Activated T-cell treated with anti-CD3 and anti-CD28 coated beads, Interleukin-2, amount 50 U/mL, for 24 hours (primary cell): ENCODE results near the gene CAMSAP1.
A peak's percentile ranks its signal among the peaks of the same experiment; 100 is the strongest.
"Not testable (repeated sequence)": the region's sequence is repeated elsewhere in the genome, so short reads cannot be mapped to it uniquely, and the experiment has no call there.

Source experiments
- DNase-seq: peaks from one replicate; pipeline ENCODE4 v3.0.0-alpha.2; 2020
- H3K27ac Mint-ChIP-seq: 2 replicates; pipeline ENCODE4 v1.8.0; 2020; ENCODE audit warnings: mild to moderate bottlenecking, mixed read lengths
- H3K27me3 Mint-ChIP-seq: 2 replicates; pipeline ENCODE4 v1.8.0; 2020; ENCODE audit warnings: mixed read lengths
- H3K36me3 Mint-ChIP-seq: 2 replicates; pipeline ENCODE4 v1.8.0; 2020; ENCODE audit warnings: low read depth, mixed read lengths
- H3K4me1 Mint-ChIP-seq: 2 replicates; pipeline ENCODE4 v1.8.0; 2020; ENCODE audit warnings: low read depth, mixed read lengths
- H3K4me3 Mint-ChIP-seq: 2 replicates; pipeline ENCODE4 v1.8.0; 2020; ENCODE audit warnings: mild to moderate bottlenecking, moderate library complexity, mixed read lengths
- H3K9me3 Mint-ChIP-seq: 2 replicates; pipeline ENCODE4 v1.8.0; 2020; ENCODE audit warnings: mixed read lengths

The CAMSAP1 gene

DNA sequence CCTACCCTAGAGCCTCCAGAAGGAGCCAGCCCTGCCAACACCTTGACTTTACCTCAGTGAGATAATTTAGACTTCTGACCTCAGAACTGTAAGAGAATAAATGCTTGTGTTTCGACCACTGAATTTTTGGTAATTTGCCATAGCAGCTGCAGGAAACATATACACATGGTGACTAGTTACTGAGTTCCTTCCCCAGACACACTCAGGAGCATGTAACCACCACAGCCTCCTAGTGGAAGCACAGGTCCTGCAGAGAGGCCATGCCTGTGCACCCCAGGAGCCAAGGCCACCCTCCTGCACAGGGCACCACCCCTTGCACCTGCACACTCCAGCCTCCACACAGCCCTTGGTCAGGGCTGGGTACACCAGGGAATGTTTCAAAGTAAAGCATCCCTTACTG, 7.6 kb upstream of the CAMSAP1 start:
- Mint-ChIP-seq H3K27ac (no peak overlapping the region), H3K4me1 (peaks cover 21% of the 10 kb centered on the region), H3K9me3 (peaks cover 47% of the 10 kb centered on the region), H3K4me3 (no peak overlapping the region), H3K36me3 (peaks cover 92% of the 10 kb centered on the region), H3K27me3 (no peaks in the 10 kb centered on the region)
- DNase-seq = peak; percentile 7

DNA sequence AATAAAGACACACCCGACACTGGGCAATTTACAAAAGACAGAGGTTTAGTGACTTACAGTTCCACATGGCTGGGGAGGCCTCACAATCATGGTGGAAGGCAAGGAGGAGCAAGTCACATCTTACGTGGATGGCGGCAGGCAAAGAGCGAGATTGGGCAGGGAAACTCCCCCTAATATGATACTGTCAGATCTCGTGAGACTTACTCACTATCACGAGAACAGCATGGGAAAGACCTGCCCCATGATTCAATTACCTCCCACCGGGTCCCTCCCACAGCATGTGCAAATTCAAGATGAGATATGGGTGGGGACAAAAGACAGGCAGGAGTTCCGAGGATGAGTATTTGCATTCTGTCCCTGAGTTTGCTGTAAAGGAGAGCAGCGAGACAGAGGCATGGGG, 3.9 kb upstream of the CAMSAP1 start:
- H3K27me3 Mint-ChIP-seq, H3K27ac Mint-ChIP-seq, DNase-seq, H3K4me3 Mint-ChIP-seq: not testable (repeated sequence)
- peaks cover 77% of the 10 kb centered on the region for H3K36me3 Mint-ChIP-seq
- peaks cover 24% of the 10 kb centered on the region for H3K9me3 Mint-ChIP-seq
- peaks cover 40% of the 10 kb centered on the region for H3K4me1 Mint-ChIP-seq

DNA sequence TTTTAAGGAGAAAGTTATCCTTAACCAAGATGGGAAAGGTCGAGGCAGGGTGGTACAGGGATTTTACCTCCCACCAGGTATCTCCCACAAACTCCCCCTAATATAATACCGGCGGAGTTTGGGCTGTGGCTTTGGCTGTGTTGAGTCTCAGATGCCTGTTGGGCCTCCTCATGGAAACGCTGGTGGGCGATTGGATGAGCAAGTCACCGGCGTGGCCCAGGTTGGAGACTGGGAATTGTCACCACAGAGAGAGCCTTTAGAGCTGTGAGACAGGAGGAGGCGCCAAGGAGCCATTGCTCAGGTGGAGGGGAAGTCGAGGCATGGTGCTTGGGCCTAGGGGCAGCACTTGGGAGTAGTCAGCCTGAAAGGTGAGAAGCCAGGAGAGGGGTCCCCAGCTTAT, 3.4 kb upstream of the CAMSAP1 start:
- H3K36me3 Mint-ChIP-seq = peaks cover 77% of the 10 kb centered on the region
- H3K27me3 Mint-ChIP-seq = no peaks in the 10 kb centered on the region
- no peak for DNase-seq
- no peak overlapping the region for H3K4me3 Mint-ChIP-seq
- peaks cover 45% of the 10 kb centered on the region for H3K4me1 Mint-ChIP-seq
- H3K9me3 Mint-ChIP-seq = peaks cover 20% of the 10 kb centered on the region
- H3K27ac Mint-ChIP-seq = no peak overlapping the region

DNA sequence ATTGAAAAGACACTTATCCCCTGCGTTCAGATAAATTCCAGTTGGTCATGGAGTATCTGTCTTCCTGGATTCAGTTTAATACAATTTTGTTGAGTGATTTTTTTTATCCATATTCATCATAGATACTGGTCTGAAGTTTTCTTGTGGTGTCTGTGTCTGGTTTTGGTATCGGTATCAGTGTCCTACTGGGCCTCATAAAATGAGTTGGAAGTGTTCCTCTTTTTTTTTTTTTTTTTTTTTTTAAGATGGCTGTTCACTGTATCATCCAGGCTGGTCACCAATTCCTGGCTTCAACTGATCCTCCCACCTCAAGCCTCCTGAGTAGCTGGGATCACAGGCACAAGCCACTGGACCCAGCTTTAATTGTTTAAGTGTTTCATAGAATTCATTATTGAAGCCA, 2.9 kb upstream of the CAMSAP1 start:
- peak overlapping the region; percentile 2 for H3K4me3 Mint-ChIP-seq
- H3K27ac Mint-ChIP-seq = peak overlapping the region; percentile 52
- no peaks in the 10 kb centered on the region for H3K27me3 Mint-ChIP-seq
- DNase-seq = no peak
- H3K36me3 Mint-ChIP-seq = peaks cover 74% of the 10 kb centered on the region
- H3K9me3 Mint-ChIP-seq = peaks cover 14% of the 10 kb centered on the region
- H3K4me1 Mint-ChIP-seq = peaks cover 50% of the 10 kb centered on the region

DNA sequence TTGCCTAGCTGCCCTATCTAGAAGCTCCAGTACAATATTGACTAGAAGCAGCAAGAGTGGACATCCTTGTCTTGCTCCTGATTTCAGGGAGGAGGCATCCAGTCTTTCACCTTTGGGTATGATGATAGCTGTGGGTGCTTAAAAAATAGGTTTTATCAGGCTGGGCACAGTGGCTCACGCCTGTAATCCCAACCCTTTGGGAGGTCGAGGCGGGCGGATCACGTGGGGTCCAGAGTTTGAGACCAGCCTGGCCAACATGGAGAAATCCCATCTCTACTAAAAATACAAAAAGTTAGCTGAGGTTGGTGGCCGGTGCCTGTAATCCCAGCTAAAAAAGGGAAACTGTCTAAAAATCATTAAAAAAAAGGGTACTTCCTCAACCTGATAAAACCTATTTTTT, 2.0 kb upstream of the CAMSAP1 start:
- peak overlapping the region; percentile 72 for H3K4me3 Mint-ChIP-seq

DNA sequence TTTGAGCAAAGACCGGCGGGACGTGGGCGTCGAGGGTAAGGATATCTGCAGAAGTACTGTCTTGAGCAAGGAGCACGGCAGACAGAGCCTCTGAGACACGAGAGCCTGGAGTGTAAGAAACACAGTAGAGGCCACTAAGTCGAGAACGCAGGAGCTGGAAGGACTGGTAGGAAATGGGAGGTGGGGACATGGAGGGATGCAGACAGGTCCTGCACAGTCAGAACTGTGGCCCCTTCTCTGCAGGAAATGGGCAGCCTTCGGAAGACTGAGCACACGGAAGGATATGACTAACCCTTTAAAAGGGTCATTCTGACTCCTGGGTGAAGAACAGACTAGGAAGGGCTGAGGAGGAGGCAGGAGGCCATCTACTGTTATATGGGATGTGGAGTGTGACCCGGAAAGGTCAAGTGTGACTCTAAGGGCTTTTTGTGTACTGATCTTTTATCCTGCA, 1.4 kb upstream of the CAMSAP1 start:
- no peak for DNase-seq
- peak overlapping the region; percentile 72 for H3K4me3 Mint-ChIP-seq
- peaks cover 59% of the 10 kb centered on the region for H3K4me1 Mint-ChIP-seq
- peaks cover 4% of the 10 kb centered on the region for H3K9me3 Mint-ChIP-seq
- peaks cover 74% of the 10 kb centered on the region for H3K36me3 Mint-ChIP-seq
- peak overlapping the region; percentile 72 for H3K27ac Mint-ChIP-seq
- H3K27me3 Mint-ChIP-seq = no peaks in the 10 kb centered on the region

More for the DNA sequence above, 2.0 kb upstream of the CAMSAP1 start:
- Mint-ChIP-seq H3K4me1 (peaks cover 56% of the 10 kb centered on the region), H3K9me3 (peaks cover 6% of the 10 kb centered on the region), H3K36me3 (peaks cover 74% of the 10 kb centered on the region), H3K27ac (no peak overlapping the region), H3K27me3 (no peaks in the 10 kb centered on the region)
- DNase-seq = no peak

DNA sequence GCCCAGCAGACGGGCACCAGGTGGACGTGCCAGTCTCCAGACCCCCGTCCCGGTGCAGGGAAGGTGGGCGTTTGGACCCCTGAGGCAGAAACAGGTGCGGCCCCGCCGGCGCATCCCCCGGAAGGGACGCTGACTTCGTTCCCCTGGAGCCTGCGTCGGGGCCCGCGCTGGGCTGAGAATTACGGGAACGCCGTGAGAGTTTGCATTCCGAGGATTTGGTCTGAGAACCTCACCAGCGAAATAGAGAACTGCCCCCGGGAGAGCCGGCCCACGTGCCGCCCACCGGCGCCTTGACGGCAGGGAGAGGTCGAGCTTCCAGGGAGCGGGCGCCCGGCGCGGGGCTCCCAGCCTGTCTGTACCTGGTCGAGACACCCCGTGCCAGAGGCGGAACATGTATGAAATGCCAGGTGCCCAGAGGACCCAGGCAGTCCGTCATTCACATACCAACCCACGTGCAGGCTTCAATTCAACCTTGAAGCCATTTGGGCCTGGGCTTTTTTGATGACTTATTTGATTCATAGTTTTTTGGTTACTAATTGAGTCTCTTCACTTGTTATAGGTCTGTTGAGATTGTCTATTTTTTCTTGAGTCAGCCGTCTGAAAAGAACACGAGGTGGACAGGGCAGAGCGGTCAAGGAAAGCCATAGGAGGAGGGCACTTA, 877 bp upstream of the CAMSAP1 start:
- H3K27ac Mint-ChIP-seq = peak overlapping the region; percentile 72
- peak overlapping the region; percentile 72 for H3K4me3 Mint-ChIP-seq
- H3K36me3 Mint-ChIP-seq = peaks cover 74% of the 10 kb centered on the region
- peaks cover 62% of the 10 kb centered on the region for H3K4me1 Mint-ChIP-seq
- H3K9me3 Mint-ChIP-seq = no peaks in the 10 kb centered on the region
- no peaks in the 10 kb centered on the region for H3K27me3 Mint-ChIP-seq
- DNase-seq = no peak

DNA sequence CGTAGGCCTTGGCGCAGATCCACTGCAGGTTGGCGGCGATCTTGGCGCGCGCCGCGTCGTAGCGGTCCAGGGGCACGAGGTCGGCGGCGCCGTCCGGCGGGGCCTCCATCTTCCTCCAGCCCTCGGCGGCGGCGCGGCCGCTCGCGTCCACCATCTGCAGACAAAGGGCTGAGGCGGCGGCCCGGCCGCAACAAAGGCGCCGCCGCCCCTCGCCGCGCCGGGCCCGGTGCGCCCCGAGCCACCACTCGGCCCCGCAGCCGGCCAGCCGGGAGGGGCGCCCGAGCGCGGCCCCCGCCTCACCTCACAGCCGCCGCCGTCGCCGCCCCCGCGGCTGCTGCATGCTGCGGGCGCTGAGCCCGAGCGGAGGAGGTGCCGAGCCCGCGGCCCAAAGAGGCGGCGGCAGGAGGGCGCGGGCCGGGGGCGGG, 328 bp downstream of the CAMSAP1 start:
- H3K27ac Mint-ChIP-seq = no peak overlapping the region
- DNase-seq = no peak
- no peaks in the 10 kb centered on the region for H3K9me3 Mint-ChIP-seq
- H3K27me3 Mint-ChIP-seq = no peaks in the 10 kb centered on the region
- peaks cover 73% of the 10 kb centered on the region for H3K4me1 Mint-ChIP-seq
- peak overlapping the region; percentile 51 for H3K4me3 Mint-ChIP-seq
- peaks cover 70% of the 10 kb centered on the region for H3K36me3 Mint-ChIP-seq

DNA sequence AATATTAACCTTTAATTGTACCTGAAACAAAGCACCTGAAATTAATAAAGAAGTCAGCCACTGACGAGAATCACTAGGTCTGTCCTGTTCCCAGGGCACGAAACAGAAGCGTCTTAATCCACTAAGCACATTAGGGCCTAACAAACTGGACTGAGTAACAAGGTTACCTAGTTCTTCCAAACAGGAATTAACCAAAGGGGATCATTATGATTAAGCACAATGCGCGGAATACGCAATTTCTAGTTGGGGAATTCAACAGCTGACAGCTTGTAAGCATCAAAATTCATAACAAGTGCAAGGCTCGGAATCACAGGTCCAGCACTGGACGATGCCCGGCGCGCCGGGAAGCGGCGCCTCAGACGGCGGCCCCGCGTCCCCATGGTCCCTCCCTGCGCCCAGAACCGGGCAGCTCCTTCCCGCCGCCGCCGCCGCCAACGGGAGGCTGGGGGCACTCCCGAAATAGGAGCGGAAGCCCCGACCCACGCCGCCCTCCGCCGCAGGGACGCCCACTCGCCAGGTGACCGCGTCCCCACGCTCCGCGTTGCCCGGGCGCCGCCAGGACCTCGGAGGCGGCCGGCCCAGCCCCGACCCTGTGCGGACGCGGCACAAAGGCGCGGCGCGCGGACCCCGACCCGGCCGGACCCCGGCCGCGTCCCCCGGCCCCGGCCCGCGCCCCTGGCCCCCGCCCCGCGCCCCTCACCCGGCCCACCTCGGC, 898 bp downstream of the CAMSAP1 start:
- Mint-ChIP-seq H3K27ac (peak overlapping the region; percentile 94), H3K4me3 (peak overlapping the region; percentile 85), H3K4me1 (peaks cover 77% of the 10 kb centered on the region), H3K27me3 (no peaks in the 10 kb centered on the region), H3K36me3 (peaks cover 70% of the 10 kb centered on the region), H3K9me3 (no peaks in the 10 kb centered on the region)
- no peak for DNase-seq

DNA sequence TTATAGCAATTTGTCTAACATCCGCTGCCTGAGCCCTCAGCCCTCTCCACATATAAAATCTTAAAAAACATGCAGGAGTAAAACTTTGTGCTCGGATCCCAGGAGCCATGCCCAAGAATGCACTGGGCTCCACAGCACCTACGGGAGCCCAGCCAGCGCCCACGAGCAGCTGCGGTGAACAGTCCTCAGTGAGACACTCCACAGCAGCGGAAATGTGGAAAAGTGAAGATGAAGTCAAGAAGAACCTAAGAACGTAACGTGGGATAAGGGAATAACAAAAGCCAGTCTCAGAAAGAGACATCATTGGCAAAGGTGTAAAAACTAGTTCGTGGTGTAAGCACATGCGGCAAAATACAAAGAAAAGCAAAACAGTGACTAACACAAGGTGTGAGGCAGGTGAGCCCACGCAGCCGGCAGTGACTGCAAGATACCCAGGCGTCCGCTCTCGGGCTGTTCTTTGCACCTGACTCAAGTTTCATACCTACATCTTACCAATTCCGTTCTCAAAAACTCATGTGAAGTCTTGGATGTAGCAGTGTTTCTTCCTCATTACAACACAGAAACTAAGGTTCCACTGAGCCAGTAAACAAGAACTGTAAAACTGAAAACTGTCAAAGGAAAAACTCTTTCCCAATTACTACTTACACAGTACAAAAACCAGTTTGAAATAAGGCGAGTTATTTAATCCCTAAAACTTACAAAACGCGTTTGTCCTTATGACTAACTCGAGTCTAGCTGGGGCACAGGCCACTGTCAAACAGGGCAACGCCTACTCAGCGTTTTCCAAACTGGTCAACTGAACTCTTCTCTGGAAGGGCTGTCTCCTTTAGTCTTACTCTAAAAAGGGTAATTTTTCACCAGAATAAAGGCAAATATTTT, 1.7 kb downstream of the CAMSAP1 start:
- no peaks in the 10 kb centered on the region for H3K27me3 Mint-ChIP-seq
- peak overlapping the region; percentile 85 for H3K4me3 Mint-ChIP-seq
- peaks cover 3% of the 10 kb centered on the region for H3K9me3 Mint-ChIP-seq
- peaks cover 74% of the 10 kb centered on the region for H3K4me1 Mint-ChIP-seq
- peak overlapping the region; percentile 94 for H3K27ac Mint-ChIP-seq
- peaks cover 66% of the 10 kb centered on the region for H3K36me3 Mint-ChIP-seq
- DNase-seq = peak; percentile 76

DNA sequence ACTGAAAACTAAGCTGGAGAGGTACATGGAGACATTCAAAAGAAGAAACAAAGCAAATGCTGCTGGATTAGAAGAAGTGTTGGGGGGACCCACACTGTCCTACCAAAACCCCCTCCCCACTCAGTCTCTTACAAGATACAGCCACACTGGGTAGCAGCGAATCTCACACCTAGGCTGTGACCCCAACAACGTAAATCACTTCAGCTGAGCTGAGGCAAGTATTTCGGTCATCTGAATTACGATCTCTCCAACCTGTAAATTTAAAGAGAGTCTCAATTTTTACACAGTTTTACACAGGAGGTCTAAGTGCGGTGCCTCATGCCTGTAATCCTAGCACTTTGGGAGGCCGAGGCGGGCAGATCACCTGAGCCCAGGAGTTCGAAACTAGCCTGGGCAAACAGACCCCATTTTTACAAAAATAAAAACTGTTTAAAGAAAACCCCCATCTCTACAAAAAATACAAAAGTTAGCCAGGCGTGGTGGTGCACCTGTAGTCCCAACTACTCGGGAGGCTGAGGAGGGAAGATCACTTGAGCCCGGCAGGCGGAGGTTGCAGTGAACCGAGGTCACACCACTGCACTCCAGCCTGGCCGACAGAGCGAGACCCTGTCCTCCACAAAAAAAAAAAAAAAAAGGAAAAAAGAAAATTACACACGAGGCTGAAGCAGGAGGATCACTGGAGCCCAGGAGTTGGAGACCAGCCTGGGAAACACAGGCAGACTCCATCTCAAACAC, 3.4 kb downstream of the CAMSAP1 start:
- Mint-ChIP-seq H3K4me1 (peaks cover 71% of the 10 kb centered on the region), H3K9me3 (peaks cover 7% of the 10 kb centered on the region), H3K27me3 (no peaks in the 10 kb centered on the region), H3K27ac (no peak overlapping the region), H3K36me3 (peaks cover 62% of the 10 kb centered on the region), H3K4me3 (no peak overlapping the region)
- DNase-seq = no peak

DNA sequence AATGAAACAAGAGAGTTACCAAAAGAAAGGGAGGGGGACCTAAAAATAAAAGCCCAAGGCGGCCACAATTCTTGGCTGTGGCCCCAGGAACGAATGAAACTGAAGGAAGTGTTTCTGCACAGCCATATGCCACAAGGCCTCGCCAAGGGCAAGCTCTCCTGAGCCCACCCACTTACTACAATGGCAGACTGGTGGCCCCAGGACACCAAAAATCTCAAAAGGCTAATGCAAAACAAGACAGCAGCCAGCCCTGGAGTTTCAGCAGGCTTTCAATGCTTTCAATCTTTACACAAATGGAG, 4.0 kb downstream of the CAMSAP1 start:
- DNase-seq = no peak
- Mint-ChIP-seq H3K27ac (no peak overlapping the region), H3K9me3 (peaks cover 7% of the 10 kb centered on the region), H3K4me1 (peaks cover 71% of the 10 kb centered on the region), H3K36me3 (peaks cover 61% of the 10 kb centered on the region), H3K27me3 (no peaks in the 10 kb centered on the region), H3K4me3 (no peak overlapping the region)

DNA sequence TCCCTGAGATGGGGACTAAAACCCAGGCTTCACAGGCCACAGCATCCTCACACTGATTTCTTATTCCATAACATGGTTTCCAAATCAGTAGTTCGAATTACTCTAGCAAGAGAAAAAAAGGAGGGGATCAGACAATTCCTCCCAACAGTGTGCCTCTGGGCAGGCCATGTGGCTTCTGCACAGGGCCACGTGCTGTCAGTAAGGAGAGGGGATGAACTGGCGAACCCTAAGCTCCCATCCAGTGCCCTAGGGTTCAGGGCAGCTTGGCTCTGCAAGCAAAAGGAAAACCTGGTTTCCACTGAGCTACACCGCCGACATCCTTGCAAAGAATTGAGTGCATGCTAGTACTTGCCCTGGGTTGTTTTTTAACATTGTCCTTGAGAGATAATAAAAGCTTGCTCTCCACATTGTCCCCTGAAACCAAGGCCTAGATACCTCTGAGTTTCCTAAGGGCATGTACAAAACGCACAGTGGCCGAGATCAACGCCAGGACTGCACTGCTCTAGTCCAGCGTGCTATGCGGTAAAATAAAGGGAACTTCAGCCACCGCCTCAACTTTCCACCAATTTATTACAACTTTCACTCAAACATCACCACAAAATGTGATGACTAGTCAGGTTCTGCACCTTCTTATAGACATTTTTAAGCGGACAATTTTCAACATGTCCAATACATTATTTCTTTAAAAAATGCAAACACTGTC, 4.5 kb downstream of the CAMSAP1 start:
- H3K27ac Mint-ChIP-seq = no peak overlapping the region
- peaks cover 72% of the 10 kb centered on the region for H3K4me1 Mint-ChIP-seq
- H3K36me3 Mint-ChIP-seq = peaks cover 65% of the 10 kb centered on the region
- H3K4me3 Mint-ChIP-seq = no peak overlapping the region
- H3K27me3 Mint-ChIP-seq = no peaks in the 10 kb centered on the region
- no peak for DNase-seq
- H3K9me3 Mint-ChIP-seq = peaks cover 7% of the 10 kb centered on the region

DNA sequence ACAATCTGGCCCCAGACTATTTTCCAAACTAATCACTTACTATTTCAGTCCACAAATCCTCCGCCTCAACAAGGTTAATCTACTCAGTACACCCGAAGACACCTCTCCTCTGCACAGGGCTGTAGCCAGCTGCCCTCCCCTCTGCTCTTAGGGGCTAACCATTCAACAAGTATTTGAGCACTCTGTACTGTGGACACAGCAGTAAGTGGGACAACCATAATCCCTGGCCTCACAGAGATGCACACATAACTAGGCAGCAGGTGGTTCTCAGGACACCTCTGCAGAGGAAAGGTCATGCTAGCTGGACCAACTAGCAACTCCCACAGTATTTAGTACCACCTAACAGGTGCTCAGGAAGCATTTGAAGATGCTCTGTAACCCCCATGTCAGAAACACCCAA, 5.5 kb downstream of the CAMSAP1 start:
- Mint-ChIP-seq H3K27me3 (no peaks in the 10 kb centered on the region), H3K4me1 (peaks cover 80% of the 10 kb centered on the region), H3K27ac (no peak overlapping the region)

More for the DNA sequence above, 5.5 kb downstream of the CAMSAP1 start:
- H3K9me3 Mint-ChIP-seq = peaks cover 7% of the 10 kb centered on the region
- no peak overlapping the region for H3K4me3 Mint-ChIP-seq
- H3K36me3 Mint-ChIP-seq = peaks cover 66% of the 10 kb centered on the region
- DNase-seq = no peak
